Non-pigmented ciliary epithelial cell (primary cell): ENCODE results near the gene ZNF581.

Experiments
- DNase-seq: peaks from one replicate; pipeline ENCODE4 v3.0.0-alpha.2; 2010; ENCODE audit warnings: low read depth

Gene ZNF581

DNA sequence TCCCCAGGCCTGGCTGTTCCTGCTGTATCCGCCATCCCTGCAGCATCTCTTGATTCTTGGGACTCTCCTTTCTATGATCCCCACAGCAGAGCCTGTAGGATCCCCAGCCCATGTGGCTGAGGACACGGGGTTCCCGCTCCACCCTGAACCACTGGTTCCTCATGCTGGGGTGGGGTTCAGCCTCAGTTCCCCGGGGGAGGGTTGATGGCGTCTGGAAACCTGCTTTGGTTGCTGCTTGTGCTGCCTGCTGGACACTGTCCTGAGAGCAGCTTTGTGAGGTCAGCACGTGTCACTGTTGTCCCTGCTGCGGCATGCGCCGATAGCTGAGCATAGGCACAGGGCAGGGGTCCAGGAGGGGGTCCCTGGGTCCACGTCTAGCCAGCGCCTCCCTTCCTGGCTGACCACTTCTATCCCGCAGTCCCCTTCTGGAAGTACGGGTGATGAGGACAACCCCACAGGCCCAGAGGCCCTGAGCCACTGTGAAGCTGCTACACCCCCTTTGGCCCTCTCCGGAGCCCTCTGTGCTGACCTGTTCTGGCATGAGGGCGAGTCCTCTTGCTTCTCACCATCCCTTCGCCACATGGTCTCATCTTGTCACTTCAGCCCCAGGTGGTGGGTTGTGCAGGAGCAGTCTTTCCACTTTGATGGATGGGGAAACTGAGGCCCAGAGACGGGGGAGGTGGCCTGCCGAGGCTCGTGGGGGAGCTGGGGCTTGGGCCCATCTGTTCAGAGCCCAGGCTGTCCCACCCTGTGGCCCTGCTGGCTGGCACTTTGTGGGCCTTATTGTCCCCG, 37.1 kb downstream of the ZNF581 start:
- no peak for DNase-seq

DNA sequence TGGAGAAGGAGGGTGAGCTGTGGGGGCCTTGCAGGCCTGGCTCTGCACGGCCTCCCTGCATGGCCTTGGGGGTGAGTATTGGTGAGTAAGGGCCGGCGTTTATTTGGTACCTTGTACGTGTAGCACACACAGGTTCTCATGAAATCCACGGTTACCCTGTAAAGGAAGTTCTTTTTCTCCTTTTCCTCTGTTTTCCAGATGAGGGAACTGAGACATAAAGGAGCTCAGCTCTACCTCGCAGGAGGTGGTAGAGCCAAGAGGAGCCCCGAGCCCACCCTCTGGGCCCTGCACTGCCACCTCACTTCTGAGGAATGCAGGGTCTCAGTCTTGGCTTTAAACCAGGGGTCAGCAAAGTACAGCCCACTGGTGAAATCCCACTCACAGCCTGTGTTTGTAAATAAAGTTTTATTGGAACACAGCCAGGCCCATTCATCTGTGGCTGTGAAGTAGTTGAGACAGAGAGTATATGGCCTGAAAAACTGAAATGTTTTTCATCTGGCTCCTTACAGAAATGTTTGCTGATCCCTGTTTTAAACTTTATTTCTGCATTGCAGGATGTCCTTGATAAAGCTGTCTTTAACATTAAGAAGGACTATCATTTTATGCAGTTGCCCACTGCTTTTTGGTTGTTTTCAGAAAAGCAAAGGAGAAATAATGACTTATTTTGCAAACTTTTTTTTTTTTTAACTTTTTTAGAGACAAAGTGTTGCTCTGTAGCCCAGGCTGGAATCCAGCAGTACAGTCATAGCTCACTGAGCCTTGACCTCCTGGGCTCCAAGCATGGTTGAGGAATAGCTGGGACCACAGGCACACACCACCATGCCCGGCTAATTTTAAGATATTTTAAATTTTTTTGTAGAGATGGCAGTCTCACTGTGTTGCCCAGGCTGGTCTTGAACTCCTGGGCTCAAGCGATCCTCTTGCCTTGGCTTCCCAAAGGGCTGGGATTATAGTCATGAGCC, 38.0 kb downstream of the ZNF581 start:
- DNase-seq = no peak

DNA sequence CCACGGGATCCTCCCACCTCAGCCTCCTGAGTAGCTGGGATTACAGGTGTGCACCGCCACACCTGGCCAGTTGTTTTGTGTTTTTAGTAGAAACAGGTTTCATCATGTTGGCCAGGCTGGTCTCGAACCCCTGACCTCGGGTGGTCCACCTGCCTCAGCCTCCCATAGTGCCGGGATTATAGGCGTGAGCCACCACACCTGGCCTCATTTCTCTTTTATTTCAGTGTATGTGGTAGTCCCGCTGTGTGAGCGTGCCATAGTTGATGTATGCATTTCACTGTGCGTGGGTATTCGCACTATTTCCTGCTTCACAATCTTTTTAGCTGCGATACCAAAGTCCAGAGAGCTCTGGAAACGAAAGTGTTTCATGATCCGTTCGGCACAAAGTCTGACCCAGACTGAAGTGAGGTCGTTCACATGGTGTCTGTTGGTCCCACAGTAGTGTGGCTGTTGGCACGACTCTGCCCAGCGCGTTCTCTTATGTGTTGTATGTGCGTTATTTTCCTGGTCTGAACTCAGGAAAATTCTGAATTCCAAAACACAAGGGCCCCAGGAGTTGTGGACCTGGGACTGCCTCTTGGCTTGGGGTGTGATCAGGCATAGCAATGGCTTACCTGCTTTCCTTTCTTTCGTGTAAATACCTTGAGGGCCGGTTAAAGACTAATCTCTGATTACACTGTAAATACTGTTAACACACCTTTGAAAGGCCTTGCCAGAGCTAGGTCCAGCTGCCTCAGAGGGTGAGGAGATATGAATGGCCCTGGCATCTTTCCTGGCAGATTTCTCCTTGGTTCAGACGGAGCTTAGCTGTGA, 40.2 kb downstream of the ZNF581 start:
- DNase-seq = no peak

DNA sequence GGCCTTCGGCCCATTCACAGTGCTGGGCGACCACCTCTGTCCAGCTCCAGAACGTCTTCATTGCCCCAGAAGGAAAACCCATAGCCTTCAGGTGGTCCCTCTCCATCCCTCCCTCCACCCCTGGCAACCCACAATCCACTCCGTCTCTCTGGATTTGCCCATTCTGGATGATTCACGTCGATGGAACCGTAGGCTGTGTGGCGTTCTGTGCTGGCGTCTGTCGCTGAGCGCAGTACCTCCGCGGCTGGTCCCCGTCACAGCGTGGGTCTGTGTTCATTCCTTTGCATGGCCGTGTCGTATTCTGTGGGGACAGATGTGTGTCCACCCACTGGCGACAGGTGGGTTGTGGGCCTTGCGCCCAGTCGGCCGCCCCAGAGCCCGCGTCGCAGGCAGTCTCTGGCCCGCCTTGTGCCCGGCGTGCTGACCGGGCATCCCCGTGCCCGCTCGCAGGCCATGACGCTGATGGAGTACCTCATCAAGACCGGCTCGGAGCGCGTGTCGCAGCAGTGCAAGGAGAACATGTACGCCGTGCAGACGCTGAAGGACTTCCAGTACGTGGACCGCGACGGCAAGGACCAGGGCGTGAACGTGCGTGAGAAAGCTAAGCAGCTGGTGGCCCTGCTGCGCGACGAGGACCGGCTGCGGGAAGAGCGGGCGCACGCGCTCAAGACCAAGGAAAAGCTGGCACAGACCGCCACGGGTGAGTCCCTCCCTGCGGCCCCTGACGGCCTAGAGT, 41.7 kb downstream of the ZNF581 start:
- DNase-seq = no peak

DNA sequence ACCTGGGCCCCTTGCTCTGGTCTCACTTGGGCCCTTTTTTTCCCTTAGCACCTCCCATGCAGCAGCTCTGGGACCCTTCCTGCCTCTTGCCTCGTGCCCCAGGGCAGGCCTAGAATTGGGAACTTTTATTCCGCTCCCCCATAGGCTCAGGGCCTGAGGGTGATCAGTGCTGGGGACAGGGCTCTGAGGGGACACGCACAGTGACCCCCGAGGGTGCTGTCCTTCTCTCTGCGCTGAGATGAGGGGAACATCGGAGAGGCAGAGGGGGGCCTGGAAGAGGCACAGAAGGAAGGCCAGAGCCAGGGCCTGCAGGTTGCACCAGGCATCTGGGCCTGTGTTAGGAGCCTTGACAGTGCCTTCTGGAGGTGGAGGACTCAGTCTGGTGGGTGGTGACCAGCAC, 42.3 kb downstream of the ZNF581 start:
- no peak for DNase-seq

DNA sequence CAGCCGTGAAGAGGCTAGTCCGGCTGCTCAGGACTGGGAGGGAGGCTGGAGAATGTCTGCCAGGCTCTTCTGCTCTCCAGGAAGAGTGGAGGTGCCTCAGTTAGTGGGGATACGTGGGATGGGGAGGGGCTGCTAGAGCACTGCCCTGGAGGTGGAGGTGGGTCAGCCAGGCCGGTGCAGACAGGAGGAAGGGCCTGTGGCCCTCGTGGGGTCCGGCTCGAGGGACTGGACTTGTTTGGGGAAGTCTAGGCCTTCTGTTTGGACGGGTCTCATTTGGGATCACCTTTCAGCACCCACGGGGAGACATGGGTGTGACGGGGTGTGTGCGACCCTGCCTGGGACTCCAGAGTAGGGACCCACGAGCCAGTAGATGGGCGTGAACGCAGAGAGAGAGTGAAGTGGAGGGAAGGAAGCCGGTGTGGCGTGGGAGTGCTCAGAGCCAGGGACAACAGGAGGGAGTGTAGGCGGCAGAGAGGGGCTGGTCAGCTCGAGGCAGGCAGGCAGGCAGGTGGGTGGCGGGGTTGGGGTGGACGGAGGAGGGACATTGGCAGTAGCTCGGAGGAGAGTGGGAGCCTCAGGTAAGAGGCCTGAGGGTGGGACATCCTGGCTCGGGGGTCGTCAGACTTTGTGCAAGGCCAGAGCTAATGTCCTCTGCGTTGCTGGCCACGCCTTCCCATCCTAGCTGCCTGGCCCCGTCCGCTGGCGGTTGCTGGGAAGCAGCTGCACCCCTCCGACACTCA, 43.0 kb downstream of the ZNF581 start:
- no peak for DNase-seq

DNA sequence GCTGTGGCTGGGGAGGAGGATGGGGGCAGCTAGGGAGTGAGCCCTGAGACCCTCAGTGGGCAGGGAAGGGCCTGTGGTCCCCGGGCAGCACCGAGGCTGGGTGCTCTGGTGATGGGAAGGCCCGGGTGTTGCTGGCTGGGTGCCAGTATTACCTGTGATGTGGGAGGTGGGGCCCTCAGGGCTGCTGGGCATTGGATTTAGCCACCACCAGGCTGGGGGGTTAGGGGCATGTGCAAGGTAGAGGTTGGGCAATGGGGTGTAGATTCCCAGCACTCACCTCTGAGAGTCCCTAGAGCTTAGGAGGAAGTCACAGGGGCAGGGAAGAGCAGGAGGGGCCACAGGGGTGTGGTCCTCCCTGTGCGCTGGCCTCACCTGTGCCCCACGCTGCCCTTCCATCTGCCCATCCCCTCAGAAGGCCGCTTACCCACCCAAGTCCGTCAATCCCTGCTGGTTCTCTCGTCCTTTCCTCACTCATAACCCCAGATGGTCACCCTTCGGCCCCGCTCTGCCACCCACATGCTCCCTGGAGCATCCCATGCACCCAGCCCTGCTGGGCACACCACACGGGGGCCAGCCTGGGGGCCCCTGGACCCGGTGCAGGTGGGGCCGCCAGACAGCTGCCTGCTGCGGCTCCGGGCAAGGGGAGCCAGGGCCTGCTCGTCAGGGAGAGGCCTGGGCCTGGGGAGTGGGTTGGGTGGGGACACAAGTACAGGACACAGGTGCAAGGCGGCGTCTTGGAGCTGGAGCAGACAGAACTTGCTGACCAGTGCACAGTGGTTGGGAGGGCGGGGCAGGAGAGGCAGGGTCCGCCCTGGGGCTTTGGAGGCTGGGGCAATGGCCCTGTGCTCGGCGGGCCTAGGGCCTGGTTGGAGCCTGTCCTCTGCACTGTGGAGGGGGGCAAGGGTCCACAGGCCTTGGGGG, 44.1 kb downstream of the ZNF581 start:
- DNase-seq = no peak

DNA sequence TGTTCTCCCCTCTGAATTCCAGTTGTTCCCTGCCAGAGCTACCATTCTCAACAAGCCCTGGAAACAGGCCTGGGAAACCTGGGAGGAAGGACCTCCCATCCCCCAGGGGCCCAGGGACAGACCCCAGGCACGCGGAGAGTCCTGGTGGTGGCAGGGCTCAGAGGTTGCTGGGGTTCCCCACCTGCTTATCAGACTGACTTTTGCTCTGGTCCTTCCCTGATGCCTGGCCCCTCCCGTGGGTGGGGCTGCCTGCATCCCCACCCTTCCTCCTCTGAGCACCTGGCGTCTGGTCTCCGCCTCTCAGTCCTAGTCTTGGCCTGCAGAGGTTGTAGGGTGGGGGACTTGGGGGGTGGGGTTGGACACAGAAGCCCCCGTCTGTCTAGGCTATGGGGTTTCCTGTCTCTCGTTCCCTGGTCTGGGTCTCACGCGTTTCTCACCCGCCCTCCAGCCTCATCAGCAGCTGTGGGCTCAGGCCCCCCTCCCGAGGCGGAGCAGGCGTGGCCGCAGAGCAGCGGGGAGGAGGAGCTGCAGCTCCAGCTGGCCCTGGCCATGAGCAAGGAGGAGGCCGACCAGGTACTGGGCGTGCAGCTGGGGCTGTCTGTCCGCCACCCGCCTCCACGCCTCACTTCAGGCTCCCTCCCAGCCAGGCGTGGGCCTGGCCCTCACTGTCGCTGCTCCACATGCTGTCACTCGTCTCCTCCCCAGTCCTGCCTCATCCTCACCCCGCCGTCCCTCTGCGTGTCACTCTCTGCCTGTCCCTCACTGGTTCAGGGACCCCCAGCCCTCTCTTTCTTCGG, 45.2 kb downstream of the ZNF581 start:
- no peak for DNase-seq

DNA sequence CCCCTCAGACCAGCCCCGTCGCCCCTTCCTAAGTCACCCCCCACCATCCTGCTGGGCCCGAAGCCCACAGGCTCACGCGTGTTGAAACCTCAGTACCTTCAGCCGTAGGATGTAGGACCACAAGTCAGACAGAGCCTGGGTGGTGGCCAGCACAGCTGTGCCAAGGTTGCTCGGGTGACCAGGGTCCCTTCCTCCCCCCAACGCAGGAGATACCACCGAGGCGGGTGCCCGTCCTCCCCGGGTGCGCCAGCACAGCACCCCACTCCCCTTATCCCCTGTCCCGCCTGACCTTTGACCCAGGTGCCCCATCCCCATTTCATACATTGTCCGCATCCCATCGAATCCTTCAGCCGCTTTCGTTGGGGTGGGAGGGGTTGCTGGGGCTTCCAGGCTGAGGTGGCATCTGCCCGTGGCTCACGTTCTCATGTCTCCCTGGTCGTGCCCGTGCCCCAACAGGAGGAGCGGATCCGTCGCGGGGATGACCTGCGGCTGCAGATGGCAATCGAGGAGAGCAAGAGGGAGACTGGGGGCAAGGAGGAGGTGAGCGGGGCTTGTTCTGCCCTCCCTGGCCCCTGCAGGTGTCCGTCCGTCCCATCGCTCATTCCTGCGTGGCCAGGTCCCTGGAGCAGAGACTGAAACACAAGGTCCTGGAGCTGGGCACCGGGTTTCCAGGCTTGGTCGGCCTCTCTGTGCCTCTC, 46.1 kb downstream of the ZNF581 start:
- DNase-seq = no peak

DNA sequence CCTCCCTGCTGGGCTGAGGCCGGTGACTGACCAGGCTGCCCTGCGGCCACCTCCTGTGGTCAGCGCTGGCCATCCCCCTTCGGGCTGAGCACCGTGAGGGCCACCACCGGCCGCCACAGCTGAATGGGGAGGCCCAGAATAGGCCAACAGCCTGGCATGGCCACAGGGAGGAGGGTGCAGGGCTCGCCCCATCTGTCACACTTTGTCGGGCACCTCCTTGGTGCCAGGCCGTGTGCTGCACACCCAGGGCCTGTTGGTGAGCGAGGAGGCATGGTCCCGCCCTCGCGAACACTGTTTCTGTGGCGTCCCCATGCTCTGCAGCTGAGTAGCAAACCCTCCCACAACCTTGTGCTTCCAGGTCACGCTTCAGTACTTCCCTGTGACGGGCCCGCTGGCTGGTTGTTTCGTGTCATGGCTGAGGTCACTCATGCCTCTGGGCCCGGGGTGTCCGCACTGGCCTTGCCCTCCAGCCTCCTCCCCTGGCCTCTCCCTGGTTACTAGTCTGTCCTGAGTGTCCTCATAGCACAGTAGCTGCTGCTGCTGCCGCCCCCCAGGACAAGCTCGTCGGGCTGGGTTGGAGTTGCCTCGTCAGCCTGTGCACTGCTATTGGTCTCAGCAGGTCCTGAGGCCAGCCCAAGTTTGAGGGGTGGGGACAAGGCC, 46.8 kb downstream of the ZNF581 start:
- no peak for DNase-seq

DNA sequence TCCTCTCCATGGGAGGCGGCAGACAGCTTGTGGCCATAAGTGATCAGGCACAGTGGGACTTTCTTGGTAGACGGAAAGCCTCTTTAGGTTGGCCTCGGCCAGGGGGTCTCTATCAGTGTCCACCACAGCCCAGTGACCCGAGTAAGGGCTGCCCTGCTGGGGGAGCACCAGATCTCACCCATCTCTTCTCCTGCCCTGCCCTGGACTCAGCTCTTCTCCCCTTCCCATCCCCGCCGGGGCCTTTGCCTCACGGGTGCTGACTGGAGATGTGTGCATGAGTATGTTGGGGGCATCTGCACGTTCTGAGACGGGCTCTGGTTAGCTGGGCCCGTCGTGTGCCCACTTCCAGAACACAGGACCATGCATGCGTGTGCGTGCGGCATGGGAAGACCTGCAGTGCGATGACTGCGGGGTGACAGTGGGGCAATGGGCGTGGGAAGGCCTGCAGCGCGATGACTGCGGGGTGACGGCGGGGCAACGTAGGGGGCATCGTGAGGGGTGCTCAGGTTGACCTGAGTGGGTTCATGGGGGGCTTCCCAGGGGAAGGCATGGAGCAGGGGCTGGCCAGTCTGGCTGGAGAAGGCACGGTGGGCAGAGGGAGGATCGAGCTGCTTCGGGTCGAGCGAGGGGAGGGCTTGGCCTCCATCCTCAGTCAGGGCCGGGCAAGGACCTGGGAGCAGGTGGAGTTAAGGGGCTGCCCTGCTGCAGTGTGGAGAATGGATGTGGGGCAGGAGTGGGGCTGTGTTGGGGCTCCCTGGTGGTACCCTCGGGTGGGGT, 47.5 kb downstream of the ZNF581 start:
- DNase-seq = no peak

DNA sequence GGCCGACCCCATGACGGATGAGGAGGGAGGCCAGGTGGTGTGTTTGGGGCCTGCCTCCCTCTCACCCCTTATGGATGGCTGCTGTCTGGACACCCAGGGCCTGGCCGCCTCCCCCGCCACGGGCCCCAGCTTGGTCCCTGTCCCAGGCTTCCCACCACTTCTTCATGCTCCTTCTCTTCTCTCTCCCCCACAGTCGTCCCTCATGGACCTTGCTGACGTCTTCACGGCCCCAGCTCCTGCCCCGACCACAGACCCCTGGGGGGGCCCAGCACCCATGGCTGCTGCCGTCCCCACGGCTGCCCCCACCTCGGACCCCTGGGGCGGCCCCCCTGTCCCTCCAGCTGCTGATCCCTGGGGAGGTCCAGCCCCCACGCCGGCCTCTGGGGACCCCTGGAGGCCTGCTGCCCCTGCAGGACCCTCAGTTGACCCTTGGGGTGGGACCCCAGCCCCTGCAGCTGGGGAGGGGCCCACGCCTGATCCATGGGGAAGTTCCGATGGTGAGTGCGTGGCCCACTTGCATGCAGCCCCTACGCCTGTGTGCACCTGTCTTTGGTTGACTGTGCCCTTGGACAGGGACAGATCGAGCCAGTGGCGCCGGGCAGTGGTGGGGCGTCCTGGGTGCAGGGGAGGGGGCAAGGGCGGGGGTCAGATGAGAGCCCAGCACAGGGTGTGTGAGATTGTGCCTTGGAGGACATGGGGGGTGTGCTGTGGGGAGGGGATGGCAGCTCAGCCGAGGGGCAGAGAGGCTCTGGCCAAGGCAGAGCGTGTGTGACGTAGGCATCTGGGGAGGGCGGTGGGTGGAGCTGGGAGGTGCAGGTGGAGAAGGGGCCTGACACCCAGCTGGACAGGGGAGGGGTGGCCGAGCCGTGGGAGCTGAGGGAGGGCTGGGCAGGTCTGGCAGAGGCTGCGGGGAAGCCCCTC, 48.4 kb downstream of the ZNF581 start:
- no peak for DNase-seq

DNA sequence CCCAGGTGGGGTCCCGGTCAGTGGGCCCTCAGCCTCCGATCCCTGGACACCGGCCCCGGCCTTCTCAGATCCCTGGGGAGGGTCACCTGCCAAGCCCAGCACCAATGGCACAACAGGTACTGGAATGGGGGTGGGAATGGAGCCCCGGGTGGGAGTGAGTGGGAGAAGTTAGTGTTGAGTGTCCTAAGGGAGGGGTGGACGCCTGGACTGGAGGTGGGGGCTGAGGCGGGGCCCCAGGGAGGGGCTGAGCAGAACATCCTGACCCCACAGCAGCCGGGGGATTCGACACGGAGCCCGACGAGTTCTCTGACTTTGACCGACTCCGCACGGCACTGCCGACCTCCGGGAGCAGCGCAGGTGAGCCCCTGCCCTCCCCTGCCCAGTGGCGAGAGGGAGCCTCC, 49.2 kb downstream of the ZNF581 start:
- no peak for DNase-seq

DNA sequence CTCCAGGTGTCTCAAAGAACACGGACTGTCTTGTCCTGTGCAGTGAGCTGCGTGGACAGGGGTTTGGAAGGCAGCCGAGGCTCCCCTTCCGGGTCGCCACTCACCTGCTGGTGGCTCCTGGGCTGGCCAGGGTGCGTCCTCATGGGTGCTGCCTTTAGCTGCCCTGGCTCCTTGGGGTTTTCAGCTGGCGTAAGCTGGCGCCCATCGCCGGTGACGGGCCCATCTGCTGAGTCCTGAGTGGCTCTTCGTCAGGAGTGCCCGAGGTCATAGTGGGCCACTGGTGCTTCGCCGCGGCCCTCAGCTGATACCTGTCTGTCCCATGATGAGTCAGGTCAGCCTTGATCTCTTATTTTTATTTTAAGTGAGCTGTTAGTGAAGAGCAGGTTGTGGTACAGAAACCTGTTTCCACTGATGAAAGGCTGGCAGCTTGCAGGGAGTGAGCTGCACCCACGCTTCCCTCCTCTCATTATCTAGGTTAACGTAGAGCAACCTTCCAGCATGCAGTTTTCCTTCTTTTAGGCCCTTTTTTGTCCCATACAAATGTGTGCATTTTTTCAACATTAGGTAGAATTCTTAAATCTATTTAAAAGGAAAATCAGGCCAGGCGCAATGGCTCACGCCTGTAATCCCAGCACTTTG, 50.0 kb downstream of the ZNF581 start:
- no peak for DNase-seq

DNA sequence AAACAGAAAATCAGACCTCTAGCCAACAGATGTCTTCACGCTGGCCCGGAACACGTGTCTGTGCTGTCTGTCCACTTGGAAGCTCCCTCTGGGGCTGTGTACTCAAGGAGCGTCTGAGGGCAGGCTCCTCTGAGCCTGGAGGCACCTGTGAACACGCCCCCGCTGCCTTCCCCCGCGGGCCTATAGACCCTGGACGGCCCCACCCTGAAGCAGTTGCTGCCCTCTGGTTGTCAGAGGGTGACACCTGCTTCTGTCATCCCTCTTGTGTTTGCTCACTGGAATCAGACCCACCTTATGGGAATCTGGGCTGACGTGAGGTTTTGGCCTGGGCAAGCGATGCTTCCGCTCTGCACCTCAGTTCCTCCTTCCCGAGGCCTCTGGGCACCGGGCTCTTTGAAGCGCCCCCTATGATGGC, 50.8 kb downstream of the ZNF581 start:
- DNase-seq = no peak
